Activated CD4-positive, alpha-beta T cell treated with anti-CD3 and anti-CD28 coated beads, Interleukin-2, amount 50 U/mL, for 1 hour (primary cell): ENCODE measurements around the gene GALNT10.
"Not testable (repeated sequence)": the region's sequence is repeated elsewhere in the genome, so short reads cannot be mapped to it uniquely, and the experiment has no call there.

Source experiments
- DNase-seq: peaks from one replicate; pipeline ENCODE4 v3.0.0-alpha.2; 2020

Gene GALNT10

GRCh38 chr5:154358516-154359220 is 168.1 kb downstream of the GALNT10 start:
- DNase-seq, result no peak

GRCh38 chr5:154359221-154359573 is 168.7 kb downstream of the GALNT10 start:
- no peak for DNase-seq

GRCh38 chr5:154360241-154360640 is 169.7 kb downstream of the GALNT10 start:
- DNase-seq, result not testable (repeated sequence)

- no peak for DNase-seq
These were observed 172.9 kb downstream of the GALNT10 start for GRCh38 chr5:154363411-154363810.

GRCh38 chr5:154364771-154365170 is 174.2 kb downstream of the GALNT10 start:
- no peak for DNase-seq

- DNase-seq, result no peak
These were observed 175.3 kb downstream of the GALNT10 start for GRCh38 chr5:154365823-154366222.

- no peak for DNase-seq
These were observed 175.8 kb downstream of the GALNT10 start for GRCh38 chr5:154366353-154366752.

GRCh38 chr5:154367101-154367500 is 176.6 kb downstream of the GALNT10 start:
- DNase-seq, result no peak

GRCh38 chr5:154368041-154368800 is 177.7 kb downstream of the GALNT10 start:
- no peak for DNase-seq

- DNase-seq, result no peak
These were observed 179.1 kb downstream of the GALNT10 start for GRCh38 chr5:154369682-154370081.

- no peak for DNase-seq
These were observed 179.6 kb downstream of the GALNT10 start for GRCh38 chr5:154370119-154370518.

- no peak for DNase-seq
These were observed 180.3 kb downstream of the GALNT10 start for GRCh38 chr5:154370813-154371212.

- no peak for DNase-seq
These were observed 181.2 kb downstream of the GALNT10 start for GRCh38 chr5:154371687-154372086.

- DNase-seq, result no peak
These were observed 182.1 kb downstream of the GALNT10 start for GRCh38 chr5:154372661-154373060.

GRCh38 chr5:154373326-154373725 is 182.8 kb downstream of the GALNT10 start:
- DNase-seq, result no peak

GRCh38 chr5:154373729-154374179 is 183.2 kb downstream of the GALNT10 start:
- no peak for DNase-seq

GRCh38 chr5:154374264-154374663 is 183.7 kb downstream of the GALNT10 start:
- no peak for DNase-seq

GRCh38 chr5:154375329-154376008 is 184.9 kb downstream of the GALNT10 start:
- DNase-seq, result no peak

GRCh38 chr5:154376481-154376880 is 185.9 kb downstream of the GALNT10 start:
- no peak for DNase-seq

GRCh38 chr5:154377754-154378533 is 187.4 kb downstream of the GALNT10 start:
- no peak for DNase-seq

GRCh38 chr5:154380263-154380662 is 189.7 kb downstream of the GALNT10 start:
- no peak for DNase-seq

- DNase-seq, result no peak
These were observed 194.1 kb downstream of the GALNT10 start for GRCh38 chr5:154384480-154385235.

GRCh38 chr5:154385236-154385512 is 194.6 kb downstream of the GALNT10 start:
- DNase-seq, result no peak
